ENCODE measurements around the gene GOLPH3L.
"Not testable (repeated sequence)": the region's sequence is repeated elsewhere in the genome, so short reads cannot be mapped to it uniquely, and the experiment has no call there.

The GOLPH3L gene

DNA sequence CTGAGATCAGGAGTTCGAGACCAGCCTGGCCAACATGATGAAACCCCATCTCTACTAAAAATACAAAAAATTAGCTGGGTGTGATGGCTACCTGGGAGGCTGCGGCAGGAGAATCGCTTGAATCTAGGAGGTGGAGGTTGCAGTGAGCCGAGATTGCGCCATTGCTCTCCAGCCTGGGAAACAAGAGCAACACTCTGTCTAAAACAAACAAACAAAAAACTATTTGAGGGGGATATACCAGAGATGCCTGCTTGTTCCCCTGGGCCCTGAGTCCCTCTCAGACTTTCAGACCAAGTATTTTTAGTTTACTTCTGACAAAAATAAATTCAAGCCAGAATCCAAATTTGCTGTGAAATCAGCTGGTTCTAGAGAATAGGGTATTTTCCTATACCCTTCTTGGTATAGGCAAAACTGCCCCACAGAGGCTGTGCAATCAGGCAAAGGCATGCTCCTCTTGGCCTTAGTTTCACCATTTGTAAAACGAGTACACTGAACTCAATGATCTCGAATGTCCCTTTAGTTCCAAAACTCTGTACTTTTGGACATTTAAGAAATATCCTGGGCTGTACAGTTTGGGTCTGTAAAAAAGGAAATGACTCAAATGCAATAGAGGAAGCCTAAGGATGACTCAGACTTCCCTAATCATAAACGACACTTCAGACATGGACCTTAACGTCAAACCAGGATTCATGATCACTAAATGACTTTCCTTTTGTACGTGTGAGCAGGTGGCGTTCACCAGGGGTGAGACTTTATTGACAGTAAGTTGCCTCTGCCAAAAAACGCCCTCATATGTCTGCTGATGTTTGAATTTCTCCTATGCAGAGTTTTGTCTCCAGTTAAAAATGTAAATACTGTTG, 83.7 kb downstream of the GOLPH3L start:
- DNase-seq: peak; percentile 44 to 57

DNA sequence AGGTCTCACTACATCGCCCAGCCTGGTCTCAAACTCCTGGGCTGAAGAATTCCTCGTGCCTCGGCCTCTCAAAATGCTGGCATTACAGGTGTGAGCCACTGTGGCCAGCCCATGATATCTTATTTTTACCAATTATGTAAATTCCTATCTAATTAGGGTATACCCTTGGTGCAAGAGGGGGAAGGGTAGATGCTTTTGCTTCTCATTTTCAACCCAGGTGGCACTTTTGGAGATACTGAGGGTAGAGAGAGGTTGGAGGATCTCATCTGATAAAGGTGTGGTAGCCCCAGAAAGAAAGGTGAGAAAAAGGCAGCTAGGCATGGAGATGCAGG, 85.0 kb downstream of the GOLPH3L start:
- DNase-seq: no peak

DNA sequence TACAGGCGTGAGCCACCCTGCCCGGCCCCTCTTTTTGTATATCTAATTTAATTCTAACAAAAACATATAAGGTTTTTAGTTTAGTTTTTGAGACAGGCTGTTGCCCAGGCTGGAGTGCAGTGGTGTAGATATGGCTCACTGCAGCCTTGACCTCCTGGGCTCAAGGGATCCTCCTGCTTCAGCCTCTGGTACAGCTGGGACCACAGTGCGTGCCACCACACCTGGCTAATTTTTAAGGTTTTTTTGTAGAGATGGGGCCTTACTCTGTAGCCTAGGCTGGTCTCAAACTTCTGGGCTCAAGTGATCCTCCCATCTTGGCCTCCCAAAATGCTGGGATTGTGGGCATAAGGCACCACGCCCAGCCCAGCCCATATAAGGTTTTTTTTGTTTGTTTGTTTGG, 86.4 kb downstream of the GOLPH3L start:
- DNase-seq: no peak

DNA sequence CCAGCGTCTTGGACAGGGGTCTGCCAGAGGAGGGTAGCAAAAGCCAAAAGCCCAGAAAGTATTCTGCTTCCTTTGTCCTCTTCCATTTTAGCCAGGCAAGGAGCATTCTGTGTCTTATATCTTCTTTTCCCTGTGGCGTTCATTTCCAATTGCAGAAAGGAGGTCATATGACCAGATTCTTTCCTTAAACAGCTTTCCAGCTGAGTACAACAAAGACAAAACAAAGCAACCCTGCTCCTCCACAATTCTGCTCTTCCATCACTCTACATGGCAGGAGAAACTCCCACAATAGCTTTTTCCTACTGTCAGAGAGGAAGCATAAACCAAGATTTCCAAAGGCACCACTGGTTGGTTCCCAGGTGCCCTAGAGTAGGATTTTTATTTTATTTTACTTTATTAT, 87.2 kb downstream of the GOLPH3L start:
- no peak for DNase-seq

DNA sequence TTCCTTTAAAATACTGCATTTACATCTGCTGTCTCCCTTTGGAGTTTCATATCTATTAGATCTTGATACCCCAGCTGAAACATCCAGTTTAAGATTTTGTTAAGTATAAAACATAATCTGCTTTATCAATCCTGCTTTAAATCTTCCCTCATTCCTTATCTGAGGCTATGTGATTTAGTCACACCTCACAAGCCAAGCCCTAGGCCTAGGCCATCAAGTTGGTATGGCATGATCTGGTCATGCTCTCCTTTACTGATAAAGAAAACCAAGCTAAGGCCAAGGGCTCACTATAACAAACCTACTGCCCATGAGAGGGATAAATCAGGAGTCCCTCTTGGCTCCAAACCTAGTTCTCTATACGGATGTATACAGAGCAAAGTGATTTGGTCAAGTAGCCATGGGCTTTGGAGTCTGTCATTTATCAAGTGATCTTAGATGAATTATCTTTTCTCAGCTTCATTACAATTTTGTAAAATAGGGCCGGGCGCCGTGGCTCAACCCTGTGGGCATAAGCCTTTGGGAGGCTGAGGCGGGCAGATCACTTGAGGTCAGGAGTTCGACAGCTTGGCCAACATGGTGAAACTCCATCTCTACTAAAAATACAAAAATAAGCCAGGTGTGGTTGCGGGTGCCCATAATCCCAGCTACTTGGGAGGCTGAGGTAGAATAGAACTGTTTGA, 90.4 kb downstream of the GOLPH3L start:
- no peak for DNase-seq

DNA sequence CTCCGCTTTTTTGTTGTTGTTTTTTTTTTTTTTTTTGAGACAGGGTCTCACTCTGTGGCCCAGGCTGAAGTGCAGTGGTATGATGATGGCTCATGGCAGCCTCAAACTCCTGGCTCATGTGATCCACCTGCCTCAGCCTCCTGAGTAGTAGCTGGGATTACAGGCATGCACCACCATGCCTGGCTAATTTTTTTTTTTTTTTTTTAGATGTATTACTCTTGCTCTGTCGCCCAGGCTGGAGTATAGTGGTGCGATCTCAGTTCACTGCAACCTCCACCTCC, 91.6 kb downstream of the GOLPH3L start:
- DNase-seq: not testable (repeated sequence)

DNA sequence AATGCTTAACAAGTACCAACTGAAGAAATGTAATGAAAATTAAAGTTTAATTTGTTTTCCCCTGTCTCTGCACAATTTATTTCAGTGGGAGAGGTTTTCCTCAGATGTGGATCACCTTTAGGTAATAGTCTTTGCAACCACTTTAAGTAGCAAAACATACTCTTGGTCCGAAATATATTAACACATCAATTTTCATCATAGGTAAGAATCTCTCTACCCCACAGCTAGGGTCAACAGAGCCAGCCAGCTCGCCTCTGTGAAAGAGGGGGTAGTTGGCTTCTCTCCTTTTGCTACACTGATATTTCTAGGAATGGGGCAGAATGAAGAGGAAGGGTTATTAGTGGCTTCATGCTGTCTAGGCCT, 92.7 kb downstream of the GOLPH3L start:
- DNase-seq: no peak

DNA sequence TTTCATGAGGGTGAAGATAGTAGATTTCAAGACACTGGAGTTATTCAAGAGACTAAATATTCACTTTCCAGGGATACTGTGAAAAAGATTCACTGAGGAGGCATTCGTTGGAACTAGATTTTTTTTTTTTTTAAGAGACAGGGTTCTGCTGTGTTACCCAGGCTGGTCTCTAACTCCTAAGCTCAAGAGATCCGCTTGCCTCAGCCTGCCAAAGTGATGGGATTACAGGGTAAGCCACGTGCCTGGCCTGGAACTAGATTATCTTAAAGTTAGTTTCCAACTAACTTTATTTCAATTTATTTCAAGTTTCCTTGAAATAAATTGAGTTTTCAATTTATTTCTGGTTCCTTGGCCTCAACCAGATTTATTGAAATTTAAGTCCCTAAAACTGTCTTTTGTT, 93.2 kb downstream of the GOLPH3L start:
- DNase-seq: no peak

DNA sequence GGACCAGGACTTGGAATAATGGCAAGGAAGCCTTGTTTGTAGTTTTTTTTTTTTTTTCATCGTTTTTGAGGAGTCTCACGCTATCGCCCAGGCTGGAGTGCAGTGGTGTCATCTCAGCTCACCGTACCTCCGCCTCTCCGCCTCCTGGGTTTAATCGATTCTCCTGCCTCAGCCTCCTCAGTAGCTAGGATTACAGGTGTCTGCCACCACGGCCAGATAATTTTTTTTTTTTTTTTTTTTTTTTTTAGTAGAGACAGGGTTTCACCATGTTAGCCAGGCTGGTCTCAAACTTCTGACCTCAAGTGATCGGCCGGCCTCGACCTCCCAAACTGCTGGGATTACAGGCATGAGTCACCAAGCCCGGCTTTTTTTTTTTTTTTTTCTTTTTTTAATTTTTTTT, 94.6 kb downstream of the GOLPH3L start:
- DNase-seq: not testable (repeated sequence)

DNA sequence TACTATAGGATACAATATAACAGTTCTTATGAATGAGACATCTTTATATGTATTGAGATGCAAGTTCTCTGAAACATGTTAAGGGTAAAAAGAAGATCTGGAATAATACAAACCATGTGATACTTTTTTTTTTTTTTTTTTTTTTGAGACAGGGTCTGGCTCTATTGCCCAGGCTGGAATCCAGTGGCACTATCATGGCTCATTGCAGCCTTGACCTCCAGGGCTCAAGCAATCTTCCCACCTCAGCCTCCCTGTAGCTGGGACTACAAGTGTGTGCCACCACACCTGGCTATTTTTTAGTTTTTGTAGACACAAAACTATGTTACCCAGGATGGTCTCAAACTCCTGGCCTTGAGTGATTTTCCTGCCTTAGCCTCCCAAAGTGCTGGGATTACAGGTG, 95.4 kb downstream of the GOLPH3L start:
- DNase-seq: no peak

DNA sequence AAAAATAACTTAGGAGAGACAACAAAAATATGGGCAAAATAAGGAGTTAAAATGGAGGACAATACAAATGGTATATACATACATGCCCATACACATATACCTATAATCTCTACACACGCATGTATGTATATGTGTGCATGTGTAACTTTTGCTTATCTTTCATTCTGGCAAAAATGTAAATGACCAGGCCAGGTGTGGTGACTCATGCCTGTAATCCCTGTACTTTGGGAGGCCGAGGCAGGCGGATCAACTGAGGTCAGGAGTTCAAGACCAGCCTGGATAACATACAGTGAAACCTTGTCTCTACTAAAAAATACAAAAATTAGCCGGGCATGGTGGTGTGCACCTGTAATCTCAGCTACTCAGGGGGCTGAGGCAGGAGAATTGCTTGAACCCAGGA, 98.6 kb downstream of the GOLPH3L start:
- not testable (repeated sequence) for DNase-seq

DNA sequence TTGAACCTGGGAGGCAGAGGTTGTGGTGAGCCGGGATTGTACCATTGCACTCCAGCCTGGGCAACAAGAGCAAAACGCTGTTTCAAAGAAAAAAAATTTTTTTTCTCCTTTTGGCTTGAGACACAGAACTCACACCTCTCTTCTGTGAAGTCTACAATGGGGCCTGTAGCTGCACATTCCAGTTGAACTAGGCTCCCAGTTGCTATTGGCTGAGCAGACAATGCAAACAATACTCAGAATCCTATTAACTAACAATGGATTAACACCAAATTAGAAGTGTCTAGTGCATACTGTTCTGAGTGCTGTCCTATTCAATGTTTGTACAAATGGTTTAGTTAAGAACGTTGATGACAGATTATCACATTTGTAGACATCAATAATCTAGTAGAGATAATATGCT, 100.0 kb downstream of the GOLPH3L start:
- DNase-seq: no peak

Data from stimulated activated CD4-positive, alpha-beta T cell treated with anti-CD3 and anti-CD28 coated beads, Interleukin-2, amount 100 ng/mL, for 24 hours (primary cell).